Lower leg skin (tissue), 4 donors: Measurements from ENCODE around the gene CYP19A1. TPM values are rescaled to one million over a fixed set of nuclear protein-coding genes. Genes with fewer than 3 reads are reported as not detected.
"Not testable (repeated sequence)": the region's sequence is repeated elsewhere in the genome, so short reads cannot be mapped to it uniquely, and the experiment has no call there.

Source experiments
- DNase-seq, 2 donors: peaks; one replicate each; pipeline ENCODE4 v3.0.0-alpha.2; 2019; ENCODE audit warnings: low spot score in 2 of 2
- H3K4me3 ChIP-seq: fragments of 200-600 bp; sonication (generic); 2 replicates; pipeline ENCODE4 v1.5.1; 2017; ENCODE audit warnings: mild to moderate bottlenecking, low read depth; ENCODE audit not compliant: poor library complexity, severe bottlenecking
- CTCF ChIP-seq, 3 donors: fragments of 450-650 bp; IDR thresholded peaks; one replicate each; pipeline ENCODE4 v1.5.1; 2016; ENCODE audit warnings: antibody characterized with exemption in 3 of 3, mild to moderate bottlenecking in 3 of 3, moderate library complexity in 2 of 3
- POLR2A ChIP-seq, 2 donors: fragments of 450-650 bp; IDR thresholded peaks; one replicate each; pipeline ENCODE4 v1.6.1; 2016 to 2017; ENCODE audit warnings: antibody characterized with exemption in 2 of 2, mild to moderate bottlenecking in 1 of 2, moderate library complexity in 1 of 2
- WGBS, 2 donors: methylation state at CpG; one replicate each; pipeline ENCODE4 v1.1.5; 2018; 5-methylcytosine and 5-hydroxymethylcytosine counted together
- intact Hi-C: fragments of 100-400 bp; cut with DNase I; formaldehyde crosslinking; loops from one replicate; pipeline ENCODE4 v1.15.0; 2023; ENCODE audit warnings: low total_unique reads
- total RNA-seq, 4 donors: library from RNA; depleted of rRNA; stranded (reverse); fragments of >200 nt; gene quantifications; one replicate each; pipeline ENCODE4 v1.1.0, GENCODE V29; 2016

CYP19A1 gene
- total RNA-seq, 4 donors from 2014 or later, result 0.51 to 6.2 (median 2.6) TPM

GRCh38 chr15:51189669-51190385, 148.6 kb downstream of the CYP19A1 start:
- peak in 1 of 2 donors; percentile 9 for DNase-seq
- intact Hi-C loops, result no loop called here
- WGBS, 2 donors, result 65 to 68% methylated on average over 6 of the region's 6 CpGs

GRCh38 chr15:51188791-51189190, 149.6 kb downstream of the CYP19A1 start:
- H3K4me3 ChIP-seq, intact Hi-C loops, DNase-seq: not testable (repeated sequence)
- 78 to 91% methylated on average over 6 of the region's 6 CpGs for WGBS, 2 donors

More at GRCh38 chr15:51189669-51190385, 148.6 kb downstream of the CYP19A1 start:
- no peak for TF ChIP-seq POLR2A (IDR thresholded peaks at IDR 0.05)
- no peak for TF ChIP-seq CTCF (IDR thresholded peaks at IDR 0.05)
- H3K4me3 ChIP-seq, result no peak overlapping the region

GRCh38 chr15:51186891-51187290, 151.5 kb downstream of the CYP19A1 start:
- no peak overlapping the region for H3K4me3 ChIP-seq
- 67 to 75% methylated on average over 4 of the region's 4 CpGs for WGBS, 2 donors
- intact Hi-C loops, result no loop called here
- TF ChIP-seq CTCF (IDR thresholded peaks at IDR 0.05), result no peak
- TF ChIP-seq POLR2A (IDR thresholded peaks at IDR 0.05), result no peak
- no peak for DNase-seq

GRCh38 chr15:51186181-51186705, 152.2 kb downstream of the CYP19A1 start:
- H3K4me3 ChIP-seq, result no peak overlapping the region
- TF ChIP-seq POLR2A (IDR thresholded peaks at IDR 0.05), result no peak
- no peak for TF ChIP-seq CTCF (IDR thresholded peaks at IDR 0.05)
- DNase-seq, result no peak
- intact Hi-C loops, result no loop called here
- WGBS, 2 donors, result 42% methylated on average over 5 of the region's 5 CpGs

- TF ChIP-seq CTCF (IDR thresholded peaks at IDR 0.05) (no peak), POLR2A (IDR thresholded peaks at IDR 0.05) (no peak)
- H3K4me3 ChIP-seq, result no peak overlapping the region
- DNase-seq, result no peak
- WGBS, 2 donors, result 70 to 72% methylated on average over 12 of the region's 12 CpGs
- intact Hi-C loops, result no loop called here
Measured at GRCh38 chr15:51185213-51186159, 152.9 kb downstream of the CYP19A1 start.

GRCh38 chr15:51184627-51185026, 153.8 kb downstream of the CYP19A1 start:
- H3K4me3 ChIP-seq, result no peak overlapping the region
- intact Hi-C loops, result no loop called here
- 77 to 80% methylated on average over 6 of the region's 6 CpGs for WGBS, 2 donors
- no peak for TF ChIP-seq POLR2A (IDR thresholded peaks at IDR 0.05)
- no peak for TF ChIP-seq CTCF (IDR thresholded peaks at IDR 0.05)
- DNase-seq, result no peak
